ENCODE results near the gene APC.
"Not testable (repeated sequence)": the region's sequence is repeated elsewhere in the genome, so short reads cannot be mapped to it uniquely, and the experiment has no call there.

Gene APC

DNA sequence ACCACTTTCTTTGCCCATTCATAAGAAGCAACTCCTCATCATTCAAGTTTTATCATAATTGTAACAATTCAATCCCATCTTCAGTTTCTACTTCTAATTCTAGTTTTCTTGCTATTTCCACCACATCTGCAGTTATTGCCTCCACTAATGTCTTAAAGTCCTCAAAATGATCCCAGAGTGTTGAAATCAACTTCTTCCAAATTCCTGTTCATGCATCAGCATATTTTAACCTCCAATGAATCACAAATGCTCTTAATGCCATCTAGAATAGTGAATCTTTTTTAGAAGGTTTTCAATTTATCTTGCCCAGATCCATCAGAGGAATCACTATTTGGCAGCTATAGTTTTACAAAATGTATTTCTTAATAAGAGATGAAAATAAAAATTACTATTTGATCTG, 120.2 kb downstream of the APC start:
- no peak for DNase-seq (ENCODE audit: low read depth)

- DNase-seq (ENCODE audit: low read depth): not testable (repeated sequence)
Observed at GRCh38 chr5:112860571-112860928, 122.9 kb downstream of the APC start.

GRCh38 chr5:112860929-112861637, 123.4 kb downstream of the APC start, which contains the start of gene SRP19:
SRP19 (plus strand) TSS chr5:112861287; CDS start chr5:112861377, 90 bp downstream.
- peak; percentile 88 for DNase-seq (ENCODE audit: low read depth)

DNA sequence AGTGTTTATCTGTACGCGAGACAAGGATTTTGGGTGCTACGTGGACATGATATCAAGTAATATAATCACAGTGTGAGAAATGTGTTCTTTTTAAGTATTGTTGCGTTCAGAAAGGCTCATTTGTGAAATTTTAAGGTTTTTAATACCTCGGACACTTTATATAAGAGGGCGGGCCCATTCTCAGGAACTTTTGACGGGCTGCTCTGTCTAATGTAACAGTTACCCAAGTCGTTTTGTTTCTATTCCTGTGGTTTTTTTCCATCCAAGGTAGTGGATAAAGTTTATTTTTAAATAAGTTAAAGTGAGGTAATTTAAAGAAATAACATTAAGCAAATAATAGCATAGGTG, 123.9 kb downstream of the APC start:
- no peak for DNase-seq (ENCODE audit: low read depth)

- DNase-seq (ENCODE audit: low read depth): no peak
Observed at GRCh38 chr5:112862085-112862484, 124.4 kb downstream of the APC start.

DNA sequence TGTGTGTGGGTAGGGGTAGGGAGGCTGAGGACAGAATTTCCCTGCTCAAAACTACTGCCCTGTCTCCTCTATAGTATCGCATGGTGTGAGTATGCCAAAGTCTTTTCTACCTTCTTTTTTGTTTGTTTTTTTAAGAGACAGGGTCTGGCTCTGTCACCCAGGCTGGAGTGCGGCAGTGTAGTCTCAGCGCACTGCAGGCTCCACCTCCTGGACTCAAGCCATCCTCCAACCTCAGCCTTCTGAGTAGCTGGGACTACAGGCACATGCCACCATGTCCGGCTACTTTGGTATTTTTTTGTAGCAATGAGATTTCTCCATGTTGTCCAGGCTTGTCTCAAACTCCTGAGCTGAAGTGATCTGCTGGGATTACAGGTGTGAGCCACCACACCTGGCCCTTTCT, 125.9 kb downstream of the APC start:
- no peak for DNase-seq (ENCODE audit: low read depth)

DNA sequence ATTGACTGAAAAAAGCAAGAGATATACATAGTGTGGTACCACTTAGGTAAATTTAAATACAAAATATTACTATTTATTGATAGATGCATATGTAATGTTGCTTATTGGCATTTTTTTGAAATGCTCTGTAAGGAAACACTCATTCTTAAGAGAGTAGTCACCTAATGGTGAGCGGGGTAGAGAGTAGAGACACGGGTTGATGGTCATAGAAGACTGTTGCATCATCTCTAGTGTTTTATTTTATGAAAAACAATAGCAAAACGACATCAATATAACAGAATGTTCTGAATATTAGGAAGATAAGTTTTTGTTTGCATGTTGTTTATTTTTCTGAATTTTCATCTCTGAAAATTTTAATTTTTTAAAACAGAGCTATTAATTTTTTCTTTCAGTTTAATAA, 127.4 kb downstream of the APC start:
- no peak for DNase-seq (ENCODE audit: low read depth)

- no peak for DNase-seq (ENCODE audit: low read depth)
Observed at GRCh38 chr5:112866739-112867138, 129.1 kb downstream of the APC start.

DNA sequence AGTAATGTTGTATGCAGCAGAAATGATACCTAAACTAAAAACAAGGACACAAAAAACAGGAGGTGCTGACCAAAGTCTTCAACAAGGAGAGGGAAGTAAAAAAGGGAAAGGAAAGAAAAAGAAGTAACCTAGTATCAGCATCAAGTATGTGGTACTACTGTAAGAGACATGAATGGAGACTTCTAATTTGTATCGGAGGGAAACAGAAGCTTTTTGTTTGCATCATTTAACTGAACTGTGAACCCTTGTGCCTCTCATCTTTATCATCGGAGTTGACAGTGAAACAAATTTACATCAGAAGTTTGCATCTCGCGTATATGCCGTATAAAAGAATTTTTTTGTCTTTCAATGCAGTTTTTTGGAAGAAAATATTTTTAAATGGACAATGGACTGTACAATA, 129.7 kb downstream of the APC start:
- no peak for DNase-seq (ENCODE audit: low read depth)

DNA sequence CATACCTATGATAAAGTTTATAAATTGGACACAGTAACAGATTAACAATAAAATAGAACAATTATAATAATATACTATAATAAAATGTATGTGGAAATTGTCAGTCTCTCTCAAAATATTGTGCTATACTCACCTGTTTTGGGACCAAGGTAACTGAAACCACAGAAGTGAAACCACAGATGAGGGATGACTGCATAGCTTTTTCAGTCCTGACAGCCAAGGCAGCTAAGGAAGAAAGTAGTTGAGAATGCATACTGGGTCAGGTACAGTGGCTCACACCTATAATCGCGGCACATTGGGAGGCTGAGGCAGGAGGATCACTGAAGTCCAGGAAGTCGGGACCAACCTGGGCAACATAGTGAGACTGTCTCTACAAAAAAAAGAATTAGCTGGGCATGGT, 132.3 kb downstream of the APC start:
- DNase-seq (ENCODE audit: low read depth): no peak

GRCh38 chr5:112870966-112871365, 133.3 kb downstream of the APC start:
- no peak for DNase-seq (ENCODE audit: low read depth)

DNA sequence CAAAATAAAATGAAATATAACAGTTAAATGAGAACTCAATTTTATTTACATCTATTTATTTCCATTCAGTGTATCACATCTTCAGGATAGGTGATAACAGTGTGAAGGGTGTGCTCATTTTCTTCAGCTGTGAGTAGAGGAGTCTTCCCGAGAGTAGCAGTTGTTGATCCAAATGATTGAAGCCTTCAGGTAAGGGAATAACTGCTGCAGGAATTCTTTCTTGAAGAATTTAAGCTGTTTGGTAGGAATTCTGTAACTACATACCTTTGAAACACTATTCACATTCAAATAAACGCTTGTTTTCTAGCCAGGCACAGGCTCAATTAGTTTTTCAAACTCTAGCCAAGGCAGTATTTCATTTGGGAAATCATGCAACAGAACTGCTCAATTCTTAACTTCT, 138.7 kb downstream of the APC start:
- no peak for DNase-seq (ENCODE audit: low read depth)

GRCh38 chr5:112878101-112878500, 140.4 kb downstream of the APC start:
- no peak for DNase-seq (ENCODE audit: low read depth)

DNA sequence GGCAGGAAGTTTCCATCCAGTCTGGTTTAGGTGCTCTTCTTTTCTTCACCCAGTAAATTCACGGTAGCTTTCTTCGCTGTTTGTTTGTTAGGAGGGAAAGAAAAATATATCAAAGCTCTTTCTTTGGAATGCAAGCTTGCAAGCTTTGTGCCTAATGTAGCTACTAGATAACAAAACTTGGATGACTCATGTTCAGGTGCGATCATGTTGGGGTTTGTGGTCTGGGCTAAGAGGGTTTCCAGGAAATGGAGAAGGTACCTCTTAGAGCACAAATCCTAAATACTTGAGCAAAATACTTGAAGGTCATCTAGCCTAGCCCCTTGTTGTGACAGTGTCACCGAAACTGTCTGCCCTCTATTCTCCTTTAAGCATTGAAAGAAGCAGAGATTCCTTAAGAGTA, 141.1 kb downstream of the APC start:
- DNase-seq (ENCODE audit: low read depth): peak; percentile 40

GRCh38 chr5:112880219-112880964, 142.7 kb downstream of the APC start:
- no peak for DNase-seq (ENCODE audit: low read depth)

DNA sequence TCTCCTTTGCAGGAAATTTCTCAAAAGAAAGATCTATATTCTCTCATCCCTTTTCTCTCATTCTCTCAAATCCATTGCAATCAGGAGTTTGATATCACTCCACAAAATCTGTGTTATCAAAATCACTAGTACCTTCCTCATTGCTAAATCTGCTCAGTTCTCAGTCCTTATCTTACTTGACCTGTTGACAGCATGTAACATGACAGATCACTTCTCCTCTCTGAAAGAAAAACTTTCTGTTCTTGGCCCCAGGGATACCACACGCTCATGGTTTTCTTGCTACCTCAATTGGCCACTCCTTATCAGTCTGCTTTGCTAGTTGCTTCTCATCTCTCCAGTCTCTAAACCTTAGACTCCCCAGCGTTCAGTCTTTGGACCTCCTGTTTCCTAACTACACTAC, 145.5 kb downstream of the APC start:
- no peak for DNase-seq (ENCODE audit: low read depth)

DNA sequence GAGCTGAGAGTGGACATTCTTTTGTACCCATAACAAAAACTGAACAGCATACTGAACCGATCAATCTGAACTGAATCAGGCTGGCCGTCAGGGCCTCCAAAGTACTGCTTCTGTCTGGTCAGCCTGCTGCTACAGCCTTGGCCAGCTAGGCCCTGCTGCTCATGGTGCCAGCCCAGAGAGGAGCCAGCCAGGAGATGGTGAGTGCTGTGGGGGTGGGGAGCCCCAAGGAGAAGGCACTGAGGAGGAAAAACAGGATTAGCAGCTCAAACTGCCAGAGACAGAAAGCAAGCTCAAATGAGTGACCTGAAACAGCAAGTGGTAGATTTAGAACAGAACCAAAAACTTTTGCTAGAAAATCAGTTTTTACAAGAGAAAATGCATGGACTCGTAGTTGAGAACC, 147.3 kb downstream of the APC start:
- DNase-seq (ENCODE audit: low read depth): no peak

GRCh38 chr5:112886975-112887374, 149.3 kb downstream of the APC start:
- DNase-seq (ENCODE audit: low read depth): no peak

GRCh38 chr5:112892066-112892465, 154.4 kb downstream of the APC start:
- DNase-seq (ENCODE audit: low read depth): not testable (repeated sequence)

GRCh38 chr5:112892776-112893175, 155.1 kb downstream of the APC start:
- DNase-seq (ENCODE audit: low read depth): no peak

GRCh38 chr5:112895682-112896081, 158.0 kb downstream of the APC start:
- DNase-seq (ENCODE audit: low read depth): no peak
